GM18507 (cell line): ENCODE data around the gene PLAC8L1.

ENCODE experiments used
- DNase-seq: peaks from one replicate; pipeline ENCODE4 v3.0.0; 2011; ENCODE audit warnings: low read depth; ENCODE audit not compliant: insufficient read length; ENCODE audit errors: extremely low spot score
- FAIRE-seq: peaks from 2 replicates; lab custom pipeline; 2011; peaks lifted over from hg19 to GRCh38; lab: Jason Lieb, UNC

PLAC8L1 gene

GRCh38 chr5:146049704-146050026, 55.7 kb downstream of the PLAC8L1 start:
- FAIRE-seq, result no peak
- DNase-seq, result no peak

- no peak for FAIRE-seq
Measured at GRCh38 chr5:146048994-146049703, 56.2 kb downstream of the PLAC8L1 start.

GRCh38 chr5:146047396-146047795, 58.0 kb downstream of the PLAC8L1 start:
- DNase-seq, result no peak
- FAIRE-seq, result no peak

More at GRCh38 chr5:146048994-146049703, 56.2 kb downstream of the PLAC8L1 start:
- DNase-seq, result peak; percentile 12

- FAIRE-seq, result no peak
Measured at GRCh38 chr5:146043722-146044121, 61.7 kb downstream of the PLAC8L1 start.

GRCh38 chr5:146042628-146043279, 62.6 kb downstream of the PLAC8L1 start:
- no peak for FAIRE-seq
- no peak for DNase-seq

More at GRCh38 chr5:146043722-146044121, 61.7 kb downstream of the PLAC8L1 start:
- no peak for DNase-seq

GRCh38 chr5:146041180-146041789, 64.1 kb downstream of the PLAC8L1 start:
- peak; percentile 9 for FAIRE-seq
- DNase-seq, result no peak

GRCh38 chr5:146040527-146040926, 64.8 kb downstream of the PLAC8L1 start:
- no peak for DNase-seq
- no peak for FAIRE-seq

- FAIRE-seq (no peak), DNase-seq (no peak)
Measured at GRCh38 chr5:146039420-146039819, 66.0 kb downstream of the PLAC8L1 start.

- FAIRE-seq (no peak), DNase-seq (no peak)
Measured at GRCh38 chr5:146034605-146035004, 70.8 kb downstream of the PLAC8L1 start.
